Endothelial cell (in vitro differentiated cells): ENCODE data around the gene FAM9C. TPM values are rescaled to one million over a fixed set of nuclear protein-coding genes. Genes with fewer than 3 reads are reported as not detected.
A peak's percentile ranks its signal among the peaks of the same experiment; 100 is the strongest.
"Not testable (repeated sequence)": the region's sequence is repeated elsewhere in the genome, so short reads cannot be mapped to it uniquely, and the experiment has no call there.

Experiments used
- DNase-seq: peaks from one replicate; pipeline ENCODE4 v3.0.0; 2021; ENCODE audit warnings: low spot score
- H3K27ac Mint-ChIP-seq: one replicate; pipeline ENCODE4 v1.8.0; 2021; ENCODE audit warnings: mixed read lengths, inconsistent platforms; ENCODE audit not compliant: unreplicated experiment
- H3K27me3 Mint-ChIP-seq: one replicate; pipeline ENCODE4 v1.8.0; 2021; ENCODE audit warnings: mild to moderate bottlenecking, moderate library complexity, mixed read lengths, inconsistent platforms; ENCODE audit not compliant: unreplicated experiment
- H3K36me3 Mint-ChIP-seq: one replicate; pipeline ENCODE4 v1.8.0; 2021; ENCODE audit warnings: mild to moderate bottlenecking, low read depth, mixed read lengths, inconsistent platforms; ENCODE audit not compliant: unreplicated experiment
- H3K4me1 Mint-ChIP-seq: one replicate; pipeline ENCODE4 v1.8.0; 2021; ENCODE audit warnings: mild to moderate bottlenecking, mixed read lengths, inconsistent platforms; ENCODE audit not compliant: unreplicated experiment
- H3K4me3 Mint-ChIP-seq: one replicate; pipeline ENCODE4 v1.8.0; 2021; ENCODE audit warnings: mild to moderate bottlenecking, mixed read lengths, inconsistent platforms; ENCODE audit not compliant: unreplicated experiment
- H3K9me3 Mint-ChIP-seq: one replicate; pipeline ENCODE4 v1.8.0; 2021; ENCODE audit warnings: mixed read lengths, inconsistent platforms; ENCODE audit not compliant: unreplicated experiment
- total RNA-seq: library from RNA; stranded (reverse); fragmentation: NEBNext Ultra II Directional; extraction: Animal tissue kit (Norgen Biotek cat#: 25700); gene quantifications from one replicate; pipeline ENCODE4 v1.2.1, GENCODE V29; 2021; ENCODE audit not compliant: unreplicated experiment
- TF ChIP-seq, protein P1 (sequence below): fragments of 200-600 bp; sonication (generic); IDR thresholded peaks from one replicate; pipeline ENCODE4 v1.5.0; 2021; ENCODE audit warnings: antibody characterized with exemption; ENCODE audit not compliant: unreplicated experiment

The FAM9C gene
- total RNA-seq, 1 donor from 2014 or later, result not detected

DNA sequence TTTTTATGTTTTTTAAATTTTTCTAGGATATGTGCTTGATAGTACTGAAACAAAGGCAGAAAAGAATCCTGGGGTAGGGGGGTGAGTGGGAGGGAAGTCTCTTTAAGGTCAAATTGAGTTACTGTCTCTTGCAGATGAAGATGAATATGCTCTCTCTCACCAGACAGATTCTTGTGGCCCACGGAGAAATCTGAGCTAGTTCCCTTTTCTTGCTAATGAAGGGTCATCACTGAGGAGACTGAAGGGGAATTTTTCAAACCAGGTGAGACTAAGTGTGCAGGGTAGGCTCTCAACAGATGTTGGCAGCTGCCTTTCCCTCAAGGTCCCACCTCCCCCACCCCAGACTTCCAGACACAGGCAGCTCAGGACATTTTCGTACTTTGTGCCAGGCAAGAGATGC lies 21.5 kb downstream of the FAM9C start:
- no peaks in the 10 kb centered on the region for H3K27me3 Mint-ChIP-seq
- no peak for DNase-seq
- H3K27ac Mint-ChIP-seq, result no peak overlapping the region
- H3K4me3 Mint-ChIP-seq, result no peak overlapping the region
- TF ChIP-seq, protein P1, sequence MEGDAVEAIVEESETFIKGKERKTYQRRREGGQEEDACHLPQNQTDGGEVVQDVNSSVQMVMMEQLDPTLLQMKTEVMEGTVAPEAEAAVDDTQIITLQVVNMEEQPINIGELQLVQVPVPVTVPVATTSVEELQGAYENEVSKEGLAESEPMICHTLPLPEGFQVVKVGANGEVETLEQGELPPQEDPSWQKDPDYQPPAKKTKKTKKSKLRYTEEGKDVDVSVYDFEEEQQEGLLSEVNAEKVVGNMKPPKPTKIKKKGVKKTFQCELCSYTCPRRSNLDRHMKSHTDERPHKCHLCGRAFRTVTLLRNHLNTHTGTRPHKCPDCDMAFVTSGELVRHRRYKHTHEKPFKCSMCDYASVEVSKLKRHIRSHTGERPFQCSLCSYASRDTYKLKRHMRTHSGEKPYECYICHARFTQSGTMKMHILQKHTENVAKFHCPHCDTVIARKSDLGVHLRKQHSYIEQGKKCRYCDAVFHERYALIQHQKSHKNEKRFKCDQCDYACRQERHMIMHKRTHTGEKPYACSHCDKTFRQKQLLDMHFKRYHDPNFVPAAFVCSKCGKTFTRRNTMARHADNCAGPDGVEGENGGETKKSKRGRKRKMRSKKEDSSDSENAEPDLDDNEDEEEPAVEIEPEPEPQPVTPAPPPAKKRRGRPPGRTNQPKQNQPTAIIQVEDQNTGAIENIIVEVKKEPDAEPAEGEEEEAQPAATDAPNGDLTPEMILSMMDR, result no peak
- peaks cover 19% of the 10 kb centered on the region for H3K4me1 Mint-ChIP-seq
- no peaks in the 10 kb centered on the region for H3K36me3 Mint-ChIP-seq
- H3K9me3 Mint-ChIP-seq, result no peaks in the 10 kb centered on the region

DNA sequence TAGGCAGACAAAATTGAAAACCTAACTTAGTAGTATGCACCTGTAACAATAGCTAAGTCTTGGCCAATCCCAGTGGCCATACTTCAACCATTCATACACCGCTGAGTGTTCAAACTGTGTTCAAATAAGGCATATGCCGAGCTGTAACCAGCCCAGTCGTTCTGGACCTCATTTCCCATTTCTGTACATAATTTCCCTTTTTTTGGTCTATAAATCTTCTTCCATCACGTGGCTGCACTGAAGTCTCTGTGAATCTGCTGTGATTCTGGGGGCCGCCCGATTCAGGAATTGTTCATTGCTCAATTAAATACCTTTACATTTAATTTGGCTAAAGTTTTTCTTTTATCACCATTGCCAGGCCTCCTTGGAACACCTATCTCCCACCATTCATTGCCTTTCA lies 27.7 kb downstream of the FAM9C start:
- H3K27ac Mint-ChIP-seq, H3K27me3 Mint-ChIP-seq, H3K36me3 Mint-ChIP-seq, DNase-seq, H3K4me3 Mint-ChIP-seq, H3K9me3 Mint-ChIP-seq: not testable (repeated sequence)
- H3K4me1 Mint-ChIP-seq, result peaks cover 26% of the 10 kb centered on the region

DNA sequence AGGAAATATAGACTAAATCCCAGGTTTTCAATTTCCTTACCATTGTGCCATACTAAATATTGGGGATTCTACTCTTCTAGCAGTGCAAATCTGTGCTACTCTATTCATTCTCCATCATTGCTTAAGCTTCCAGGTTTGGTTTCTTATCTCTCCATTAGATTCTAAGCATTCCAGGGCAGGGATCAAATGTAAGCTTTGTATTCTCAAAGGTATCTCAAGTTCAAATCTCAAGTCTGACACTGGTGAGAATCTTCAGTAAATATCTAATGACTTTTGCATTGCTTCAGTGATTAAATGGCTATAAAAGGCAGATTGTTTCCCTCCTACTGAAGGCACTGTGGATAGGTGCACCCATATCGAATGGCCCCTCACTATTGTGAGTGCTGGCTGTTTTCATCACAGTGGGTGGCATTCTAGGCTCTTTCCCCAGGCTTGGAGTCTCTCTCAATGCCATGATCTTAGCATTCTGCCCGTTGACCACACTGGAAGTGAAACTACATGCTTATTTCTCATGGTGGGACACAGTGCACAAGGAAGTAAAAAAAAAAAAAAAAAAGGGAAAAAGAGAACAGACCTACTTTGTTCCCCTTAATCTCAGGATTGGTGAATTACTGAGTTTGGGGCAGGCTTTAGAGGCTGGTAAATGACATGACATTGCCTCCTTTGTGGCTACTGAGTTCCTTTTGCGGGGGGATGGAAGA lies 28.7 kb downstream of the FAM9C start:
- H3K4me3 Mint-ChIP-seq, result no peak overlapping the region
- H3K27ac Mint-ChIP-seq, result peak overlapping the region; percentile 37

DNA sequence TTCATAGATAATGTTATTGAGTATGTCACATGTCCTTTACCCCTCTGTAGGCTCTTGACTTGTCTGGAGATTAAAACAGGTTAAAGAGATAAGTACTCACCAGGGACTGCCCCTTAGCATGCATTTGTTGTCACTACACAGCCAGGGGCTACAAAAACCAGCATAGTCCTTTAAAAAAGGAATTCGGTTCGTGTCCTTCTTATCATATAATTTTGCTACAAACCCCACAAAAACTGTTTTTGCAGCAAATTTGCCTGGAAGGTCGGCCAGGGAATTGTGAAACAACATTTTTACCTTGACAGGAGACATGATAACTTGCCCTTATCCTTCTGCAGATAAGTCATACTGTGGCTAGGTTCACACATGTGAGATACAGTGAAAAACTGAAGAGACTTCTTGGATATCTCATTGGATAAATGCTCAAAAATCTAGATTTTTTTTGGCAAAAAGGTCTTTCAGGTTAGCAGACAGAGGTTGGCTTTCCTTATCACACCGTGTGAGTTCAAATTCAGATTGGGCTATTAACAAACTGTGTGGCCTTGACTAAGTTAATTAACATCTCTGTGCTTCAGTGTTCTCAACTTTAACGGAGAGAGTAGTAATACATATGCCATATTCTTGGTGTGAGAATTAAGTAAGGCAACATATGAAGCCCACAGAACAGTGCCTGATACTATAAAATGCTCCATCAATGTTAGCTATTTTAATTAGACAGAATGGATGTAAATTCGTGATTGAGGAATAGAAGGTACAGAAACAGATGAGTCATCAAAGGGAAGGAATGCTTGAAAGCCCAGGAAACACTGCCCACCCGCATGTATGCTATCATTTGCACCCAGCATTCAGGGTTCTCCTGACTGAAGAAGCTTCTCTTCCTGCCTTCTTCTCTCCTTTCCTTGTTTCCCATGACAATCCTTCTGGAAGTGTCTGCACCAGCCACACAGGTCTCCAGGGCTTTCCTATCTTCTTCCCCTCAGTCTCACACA lies 30.0 kb downstream of the FAM9C start:
- H3K9me3 Mint-ChIP-seq, result no peaks in the 10 kb centered on the region
- TF ChIP-seq, protein P1, result no peak
- no peak for DNase-seq
- H3K27ac Mint-ChIP-seq, result peak overlapping the region; percentile 36
- H3K36me3 Mint-ChIP-seq, result no peaks in the 10 kb centered on the region
- peaks cover 31% of the 10 kb centered on the region for H3K4me1 Mint-ChIP-seq
- no peaks in the 10 kb centered on the region for H3K27me3 Mint-ChIP-seq
- no peak overlapping the region for H3K4me3 Mint-ChIP-seq

More for the DNA sequence above, 28.7 kb downstream of the FAM9C start:
- Mint-ChIP-seq H3K27me3 (no peaks in the 10 kb centered on the region), H3K4me1 (peaks cover 27% of the 10 kb centered on the region), H3K36me3 (no peaks in the 10 kb centered on the region), H3K9me3 (no peaks in the 10 kb centered on the region)
- TF ChIP-seq, protein P1, result no peak
- DNase-seq, result no peak

DNA sequence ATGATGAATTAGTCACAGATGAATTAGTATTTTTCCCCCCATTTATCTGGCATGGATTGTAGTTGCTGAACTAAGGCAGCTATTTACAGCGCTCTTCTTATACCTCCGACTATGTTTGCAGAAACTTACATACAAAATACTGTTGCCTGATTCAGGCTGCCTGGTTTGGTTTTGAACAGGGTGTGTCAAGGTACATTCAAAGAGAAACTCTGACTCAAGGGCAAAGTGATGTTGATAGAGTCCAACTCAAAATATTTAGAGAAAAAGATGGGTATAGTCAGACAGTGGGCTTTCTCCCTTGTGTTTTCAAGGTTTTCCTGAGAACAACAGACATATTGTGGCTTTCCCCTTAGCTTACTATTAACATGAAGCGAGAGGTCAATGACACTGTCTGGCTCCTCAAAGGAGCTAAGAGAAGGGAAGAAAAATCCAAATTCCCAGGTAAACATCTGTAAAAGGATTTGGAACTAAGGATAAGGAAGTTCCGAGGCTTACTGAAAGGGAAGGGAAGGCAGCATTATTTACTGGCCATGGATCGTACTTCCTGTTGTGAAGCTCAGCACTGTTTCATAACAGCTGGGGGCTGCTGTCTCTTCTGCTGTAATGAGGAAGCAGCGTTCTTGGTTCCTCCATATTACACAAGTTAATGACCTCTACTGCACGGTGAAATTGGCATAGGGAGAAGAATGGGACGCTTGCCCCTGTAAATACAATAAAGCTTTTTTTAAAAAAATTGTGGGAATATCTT lies 30.9 kb downstream of the FAM9C start:
- Mint-ChIP-seq H3K27ac (peak overlapping the region; percentile 87), H3K9me3 (no peaks in the 10 kb centered on the region), H3K27me3 (no peaks in the 10 kb centered on the region), H3K4me1 (peaks cover 31% of the 10 kb centered on the region), H3K36me3 (no peaks in the 10 kb centered on the region), H3K4me3 (no peak overlapping the region)
- DNase-seq, result no peak
- TF ChIP-seq, protein P1, result no peak
